ENCODE measurements around the gene FEZ2.

FEZ2 gene

GRCh38 chr2:36572054-36572718 lies 25.8 kb downstream of the FEZ2 start:
- H3K4me2 ChIP-seq (ENCODE audit: low read depth, low read length, poor library complexity, severe bottlenecking): no peak overlapping the region
- H3K27ac ChIP-seq (ENCODE audit: low read depth, low read length): no peak overlapping the region
- H3K79me2 ChIP-seq (ENCODE audit: insufficient read depth, low read length): no peaks in the 10 kb centered on the region
- H3K36me3 ChIP-seq (ENCODE audit: low read length): peaks cover 5% of the 10 kb centered on the region; the same call in 1 of the 2 replicates
- H2AFZ ChIP-seq (ENCODE audit: low read depth, low read length, severe bottlenecking): no peak overlapping the region
- H3K9me2 ChIP-seq (replicated peaks; ENCODE audit: insufficient read depth, low read length): no peaks in the 10 kb centered on the region
- no peaks in the 10 kb centered on the region for H3F3A ChIP-seq (ENCODE audit: insufficient read depth)
- no peaks in the 10 kb centered on the region for H4K20me1 ChIP-seq (ENCODE audit: low read depth, low read length)
- no peaks in the 10 kb centered on the region for H3K27me3 ChIP-seq (ENCODE audit: low read length)
- no peak overlapping the region for H3K4me3 ChIP-seq (ENCODE audit: insufficient read depth, low read length, poor library complexity, severe bottlenecking)
- no peak for TF ChIP-seq CTCF (IDR thresholded peaks at IDR 0.05; ENCODE audit: insufficient read depth, low read length, poor library complexity, severe bottlenecking)
- TF ChIP-seq EZH2phosphoT487 (conservative IDR thresholded peaks at IDR 0.05; ENCODE audit: low read length): no peak
- H3K9me3 ChIP-seq (ENCODE audit: insufficient read depth, low read length): no peaks in the 10 kb centered on the region
- H3K9ac ChIP-seq (ENCODE audit: low read length): no peak overlapping the region

- Histone ChIP-seq H3K9me3 (ENCODE audit: insufficient read depth, low read length) (no peaks in the 10 kb centered on the region), H4K20me1 (ENCODE audit: low read depth, low read length) (no peaks in the 10 kb centered on the region), H3K27me3 (ENCODE audit: low read length) (no peaks in the 10 kb centered on the region), H3K4me2 (ENCODE audit: low read depth, low read length, poor library complexity, severe bottlenecking) (no peak overlapping the region), H2AFZ (ENCODE audit: low read depth, low read length, severe bottlenecking) (no peak overlapping the region), H3F3A (ENCODE audit: insufficient read depth) (no peaks in the 10 kb centered on the region), H3K27ac (ENCODE audit: low read depth, low read length) (no peak overlapping the region), H3K9ac (ENCODE audit: low read length) (no peak overlapping the region), H3K4me3 (ENCODE audit: insufficient read depth, low read length, poor library complexity, severe bottlenecking) (no peak overlapping the region), H3K9me2 (replicated peaks; ENCODE audit: insufficient read depth, low read length) (no peaks in the 10 kb centered on the region), H3K36me3 (ENCODE audit: low read length) (0 out of 2 replicates have a peak, but pooled peaks cover 2% of the 10 kb centered on the region), H3K79me2 (ENCODE audit: insufficient read depth, low read length) (no peaks in the 10 kb centered on the region)
- TF ChIP-seq CTCF (IDR thresholded peaks at IDR 0.05; ENCODE audit: insufficient read depth, low read length, poor library complexity, severe bottlenecking) (no peak), EZH2phosphoT487 (conservative IDR thresholded peaks at IDR 0.05; ENCODE audit: low read length) (no peak)
Measured at GRCh38 chr2:36570416-36570815, 27.6 kb downstream of the FEZ2 start.

- Histone ChIP-seq H3K27me3 (ENCODE audit: low read length) (no peaks in the 10 kb centered on the region), H3K9me3 (ENCODE audit: insufficient read depth, low read length) (no peaks in the 10 kb centered on the region), H2AFZ (ENCODE audit: low read depth, low read length, severe bottlenecking) (no peak overlapping the region), H3K79me2 (ENCODE audit: insufficient read depth, low read length) (no peaks in the 10 kb centered on the region), H4K20me1 (ENCODE audit: low read depth, low read length) (no peaks in the 10 kb centered on the region), H3K36me3 (ENCODE audit: low read length) (0 out of 2 replicates have a peak, but pooled peaks cover 2% of the 10 kb centered on the region), H3K4me3 (ENCODE audit: insufficient read depth, low read length, poor library complexity, severe bottlenecking) (no peak overlapping the region), H3K4me2 (ENCODE audit: low read depth, low read length, poor library complexity, severe bottlenecking) (no peak overlapping the region), H3K9ac (ENCODE audit: low read length) (no peak overlapping the region), H3K9me2 (replicated peaks; ENCODE audit: insufficient read depth, low read length) (no peaks in the 10 kb centered on the region), H3K27ac (ENCODE audit: low read depth, low read length) (no peak overlapping the region), H3F3A (ENCODE audit: insufficient read depth) (no peaks in the 10 kb centered on the region)
- TF ChIP-seq CTCF (IDR thresholded peaks at IDR 0.05; ENCODE audit: insufficient read depth, low read length, poor library complexity, severe bottlenecking) (no peak), EZH2phosphoT487 (conservative IDR thresholded peaks at IDR 0.05; ENCODE audit: low read length) (no peak)
Measured at GRCh38 chr2:36569267-36569856, 28.6 kb downstream of the FEZ2 start.
